Spleen (tissue), 7 donors: Measurements from ENCODE around the gene NDUFB11.

ENCODE experiments used
- CTCF ChIP-seq, 11 experiments: fragments of 200-600 bp in 7 of 11; fragments of 450-650 bp in 4 of 11; sonication (generic) in 4 of 11; IDR thresholded peaks in 8 of 11; conservative IDR thresholded peaks in 3 of 11; 1 replicate in 7 of 11; 2 replicates in 4 of 11; pipeline versions ENCODE4 v1.4.0 to v1.8.0; 2016 to 2021; ENCODE audit warnings: antibody characterized with exemption in 11 of 11, inconsistent platforms in 4 of 11, mild to moderate bottlenecking in 1 of 11
- POLR2AphosphoS5 ChIP-seq, 3 donors: sonication (generic); formaldehyde crosslinking; IDR thresholded peaks; one replicate each; pipeline ENCODE4 v1.5.1; 2017; ENCODE audit warnings: antibody characterized with exemption in 3 of 3
- donor health status: DM: no; HTN: no; CAD: no; lungs with moderate emphysema.
- donor health status: DM: no; HTN: no; CAD: no.
- donor health status: DM: no; HTN: no; CAD: no.

GRCh38 chrX:47129899-47130358 lies 14.6 kb downstream of the NDUFB11 start:
- no peak for TF ChIP-seq CTCF (IDR thresholded peaks at IDR 0.05 in 8 of 11, conservative IDR thresholded peaks at IDR 0.05 in 3 of 11)
- no peak for TF ChIP-seq POLR2AphosphoS5 (IDR thresholded peaks at IDR 0.05)
